NCI-H446 (cell line): ENCODE measurements around the gene ELMO3.

Experiments
- DNase-seq, 2 experiments: peaks; one replicate each; lab custom pipeline; 2025; lab: John Stamatoyannopoulos, UW

Gene ELMO3

GRCh38 chr16:67196881-67197280, 2.0 kb upstream of the ELMO3 start:
- no peak for DNase-seq

- DNase-seq, result no peak
Measured at GRCh38 chr16:67197704-67198103, 1.2 kb upstream of the ELMO3 start.

GRCh38 chr16:67198238-67198734, 645 bp upstream of the ELMO3 start:
- DNase-seq, result no peak

- DNase-seq, result no peak
Measured at GRCh38 chr16:67199808-67200198, 872 bp downstream of the ELMO3 start.

GRCh38 chr16:67200491-67200890, 1.6 kb downstream of the ELMO3 start:
- DNase-seq, result no peak

- no peak for DNase-seq
Measured at GRCh38 chr16:67201411-67202345, 2.7 kb downstream of the ELMO3 start.

- no peak for DNase-seq
Measured at GRCh38 chr16:67202426-67202825, 3.5 kb downstream of the ELMO3 start.

GRCh38 chr16:67202956-67203493, 4.1 kb downstream of the ELMO3 start:
- DNase-seq, result no peak

- DNase-seq, result no peak
Measured at GRCh38 chr16:67204076-67204475, 5.1 kb downstream of the ELMO3 start.

GRCh38 chr16:67206129-67206837, 7.4 kb downstream of the ELMO3 start:
- no peak for DNase-seq

GRCh38 chr16:67206838-67207248, 7.9 kb downstream of the ELMO3 start:
- DNase-seq, result no peak

- no peak for DNase-seq
Measured at GRCh38 chr16:67207249-67208091, 8.5 kb downstream of the ELMO3 start.

GRCh38 chr16:67208154-67208896, 9.4 kb downstream of the ELMO3 start:
- DNase-seq, result no peak

GRCh38 chr16:67209565-67209964, 10.6 kb downstream of the ELMO3 start:
- DNase-seq, result no peak

GRCh38 chr16:67210069-67210937, 11.4 kb downstream of the ELMO3 start:
- DNase-seq, result no peak

GRCh38 chr16:67211674-67212073, 12.7 kb downstream of the ELMO3 start:
- no peak for DNase-seq

GRCh38 chr16:67212766-67213165, 13.8 kb downstream of the ELMO3 start:
- no peak for DNase-seq

- no peak for DNase-seq
Measured at GRCh38 chr16:67213197-67214019, 14.5 kb downstream of the ELMO3 start.

- DNase-seq, result no peak
Measured at GRCh38 chr16:67215706-67216105, 16.8 kb downstream of the ELMO3 start.
